ENCODE data around the gene MAP3K8. TPM values are rescaled to one million over a fixed set of nuclear protein-coding genes. Genes with fewer than 3 reads are reported as not detected.

Gene MAP3K8
- total RNA-seq, 2 experiments from 2014 or later = 27.7 to 28.3 TPM

GRCh38 chr10:30490289-30491000 lies 56.5 kb downstream of the MAP3K8 start:
- POLR2A ChIA-PET = interaction anchor here (0.6 kb wide), 1 partner anchor 141 kb away, joined by 3 read pairs; the partner anchor contains the start of gene MTPAP
- no peak for DNase-seq
- Mint-ChIP-seq H3K9me3 (no peaks in the 10 kb centered on the region), H3K4me1 (peaks cover 55% of the 10 kb centered on the region), H3K27me3 (peaks cover 9% of the 10 kb centered on the region), H3K27ac (peak overlapping the region; percentile 56), H3K36me3 (peaks cover 8% of the 10 kb centered on the region), H3K4me3 (no peak overlapping the region)
- ATAC-seq (ENCODE audit: low read depth) = no peak

- H3K27me3 Mint-ChIP-seq = peaks cover 9% of the 10 kb centered on the region
- H3K4me3 Mint-ChIP-seq = no peak overlapping the region
- H3K9me3 Mint-ChIP-seq = no peaks in the 10 kb centered on the region
- POLR2A ChIA-PET = interaction anchor here (0.6 to 1.3 kb wide), 6 partner anchors 11 to 142 kb away, joined by 3 to 5 read pairs (median 4); partner anchors contain the start of genes MAP3K8 and MTPAP
- H3K27ac Mint-ChIP-seq = peak overlapping the region; percentile 56
- DNase-seq (no peak), ATAC-seq (ENCODE audit: low read depth) (no peak)
- peaks cover 62% of the 10 kb centered on the region for H3K4me1 Mint-ChIP-seq
- peaks cover 10% of the 10 kb centered on the region for H3K36me3 Mint-ChIP-seq
These were observed 57.4 kb downstream of the MAP3K8 start for GRCh38 chr10:30491204-30491915.

DNA sequence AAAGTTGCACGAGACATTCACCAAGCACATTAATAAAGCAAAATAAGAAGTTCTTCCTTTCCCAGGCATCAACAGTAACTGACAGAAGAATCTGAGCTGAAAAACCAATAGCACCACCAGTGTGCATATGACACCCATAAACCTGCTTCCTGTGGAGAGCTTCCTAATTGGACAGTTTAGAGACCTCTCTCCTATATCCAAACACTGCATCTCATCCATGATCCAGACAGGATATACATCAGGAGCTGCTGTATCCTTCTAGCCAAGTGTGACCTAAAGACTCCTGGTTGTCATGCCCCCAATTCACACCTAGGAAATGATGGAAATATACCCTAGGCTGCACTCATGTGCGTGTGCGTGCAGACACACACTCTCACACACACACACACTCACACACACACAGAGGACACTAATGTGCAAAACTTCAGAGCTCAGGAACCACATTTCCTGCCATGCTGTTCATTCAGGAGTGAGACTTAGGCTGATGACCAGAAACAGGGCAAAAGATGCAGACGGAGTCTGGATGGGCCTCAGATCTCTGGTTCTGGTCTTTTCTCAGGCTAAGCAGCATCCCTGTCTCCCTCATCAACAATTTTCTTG lies 58.0 kb downstream of the MAP3K8 start:
- POLR2A ChIA-PET = interaction anchor here (0.8 to 1.7 kb wide), 7 partner anchors 9 to 64 kb away, joined by 3 to 7 read pairs (median 5); partner anchors contain the start of gene MAP3K8
- peaks cover 10% of the 10 kb centered on the region for H3K36me3 Mint-ChIP-seq
- H3K4me3 Mint-ChIP-seq = no peak overlapping the region
- peaks cover 9% of the 10 kb centered on the region for H3K27me3 Mint-ChIP-seq
- DNase-seq (no peak), ATAC-seq (ENCODE audit: low read depth) (peak; percentile 29)
- H3K27ac Mint-ChIP-seq = peak overlapping the region; percentile 21
- H3K4me1 Mint-ChIP-seq = peaks cover 66% of the 10 kb centered on the region
- no peaks in the 10 kb centered on the region for H3K9me3 Mint-ChIP-seq

GRCh38 chr10:30493609-30494530 lies 59.9 kb downstream of the MAP3K8 start:
- H3K4me3 Mint-ChIP-seq = peak overlapping the region; percentile 56
- H3K9me3 Mint-ChIP-seq = no peaks in the 10 kb centered on the region
- peaks cover 5% of the 10 kb centered on the region for H3K27me3 Mint-ChIP-seq
- DNase-seq (no peak), ATAC-seq (ENCODE audit: low read depth) (no peak)
- H3K36me3 Mint-ChIP-seq = peaks cover 10% of the 10 kb centered on the region
- H3K4me1 Mint-ChIP-seq = peaks cover 70% of the 10 kb centered on the region
- POLR2A ChIA-PET = interaction anchor here (1.1 to 1.7 kb wide), 2 partner anchors 56 to 60 kb away, joined by 4 to 6 read pairs; partner anchors contain the start of gene MAP3K8
- peak overlapping the region; percentile 76 for H3K27ac Mint-ChIP-seq

GRCh38 chr10:30494558-30494957 lies 60.6 kb downstream of the MAP3K8 start:
- peak overlapping the region; percentile 6 for H3K4me3 Mint-ChIP-seq
- peaks cover 70% of the 10 kb centered on the region for H3K4me1 Mint-ChIP-seq
- peaks cover 2% of the 10 kb centered on the region for H3K27me3 Mint-ChIP-seq
- DNase-seq = no peak
- peaks cover 10% of the 10 kb centered on the region for H3K36me3 Mint-ChIP-seq
- no peaks in the 10 kb centered on the region for H3K9me3 Mint-ChIP-seq
- POLR2A ChIA-PET = no interaction called here
- no peak for ATAC-seq (ENCODE audit: low read depth)
- H3K27ac Mint-ChIP-seq = peak overlapping the region; percentile 59

DNA sequence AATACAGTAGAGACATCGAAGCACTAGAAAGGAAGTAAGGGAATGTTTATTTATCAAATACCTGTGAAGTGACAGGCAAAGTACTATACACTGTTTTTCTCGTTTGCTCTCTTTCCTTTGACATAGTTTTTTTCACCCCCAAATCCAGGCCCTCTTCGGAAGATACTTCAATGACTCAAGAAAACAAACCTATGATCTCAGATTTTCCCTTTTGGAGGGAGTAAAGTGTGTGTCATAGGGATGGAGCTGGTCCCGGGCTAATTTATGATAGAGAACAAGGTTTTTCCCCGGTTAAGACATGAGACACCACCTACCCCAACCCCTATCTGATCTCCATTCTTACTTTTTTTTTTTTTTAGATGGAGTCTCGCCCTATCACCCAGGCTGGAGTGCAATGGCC lies 61.7 kb downstream of the MAP3K8 start:
- Mint-ChIP-seq H3K4me1 (peaks cover 73% of the 10 kb centered on the region), H3K27me3 (no peaks in the 10 kb centered on the region), H3K27ac (peak overlapping the region; percentile 15), H3K4me3 (no peak overlapping the region), H3K36me3 (peaks cover 10% of the 10 kb centered on the region), H3K9me3 (no peaks in the 10 kb centered on the region)
- ATAC-seq (ENCODE audit: low read depth) = no peak
- POLR2A ChIA-PET = no interaction called here
- DNase-seq = no peak

DNA sequence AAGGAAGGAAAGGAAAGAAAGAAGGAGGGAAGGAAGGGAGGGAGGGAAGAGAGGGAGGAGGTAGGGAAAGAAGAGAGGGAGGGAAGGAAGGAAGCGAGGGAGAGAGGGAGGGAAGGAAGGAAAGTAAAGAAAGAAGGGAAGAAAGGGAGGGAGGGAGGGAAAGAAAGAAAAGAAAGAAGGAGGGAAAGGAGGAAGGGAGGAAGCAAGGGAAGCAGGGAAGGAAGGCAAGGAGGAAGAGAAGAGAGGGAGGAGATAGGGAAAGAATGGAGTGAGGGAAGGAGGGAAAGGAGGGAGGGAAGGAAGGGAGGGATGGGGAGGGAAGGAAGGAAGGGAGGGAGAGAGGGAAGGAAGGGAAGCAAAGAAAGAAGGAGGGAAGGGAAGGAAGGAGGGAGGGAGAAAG lies 65.8 kb downstream of the MAP3K8 start:
- DNase-seq (no peak), ATAC-seq (ENCODE audit: low read depth) (no peak)
- Mint-ChIP-seq H3K27ac (peak overlapping the region; percentile 43), H3K9me3 (no peaks in the 10 kb centered on the region), H3K4me3 (no peak overlapping the region), H3K36me3 (peaks cover 5% of the 10 kb centered on the region), H3K27me3 (no peaks in the 10 kb centered on the region), H3K4me1 (peaks cover 72% of the 10 kb centered on the region)
- POLR2A ChIA-PET = interaction anchor here (7.8 kb wide), 1 partner anchor 31 kb away, joined by 65 read pairs; no protein-coding TSS in a partner anchor

- peaks cover 74% of the 10 kb centered on the region for H3K4me1 Mint-ChIP-seq
- ATAC-seq (ENCODE audit: low read depth) (no peak), DNase-seq (no peak)
- POLR2A ChIA-PET = interaction anchor here (0.8 to 7.8 kb wide), 4 partner anchors 8 to 67 kb away, joined by 4 to 65 read pairs (median 11); partner anchors contain the start of gene MAP3K8
- H3K4me3 Mint-ChIP-seq = peak overlapping the region; percentile 29
- peak overlapping the region; percentile 72 for H3K27ac Mint-ChIP-seq
- no peaks in the 10 kb centered on the region for H3K9me3 Mint-ChIP-seq
- no peaks in the 10 kb centered on the region for H3K27me3 Mint-ChIP-seq
- peaks cover 3% of the 10 kb centered on the region for H3K36me3 Mint-ChIP-seq
These were observed 66.5 kb downstream of the MAP3K8 start for GRCh38 chr10:30500534-30500933.

- POLR2A ChIA-PET = interaction anchor here (0.8 to 7.8 kb wide), 6 partner anchors 8 to 67 kb away, joined by 4 to 65 read pairs (median 8); partner anchors contain the start of gene MAP3K8
- ATAC-seq (ENCODE audit: low read depth) (no peak), DNase-seq (no peak)
- Mint-ChIP-seq H3K27ac (peak overlapping the region; percentile 72), H3K4me1 (peaks cover 73% of the 10 kb centered on the region), H3K36me3 (peaks cover 2% of the 10 kb centered on the region), H3K27me3 (no peaks in the 10 kb centered on the region), H3K9me3 (no peaks in the 10 kb centered on the region), H3K4me3 (peak overlapping the region; percentile 29)
These were observed 67.0 kb downstream of the MAP3K8 start for GRCh38 chr10:30500963-30501504.

- H3K4me3 Mint-ChIP-seq = peak overlapping the region; percentile 75
- no peaks in the 10 kb centered on the region for H3K9me3 Mint-ChIP-seq
- H3K4me1 Mint-ChIP-seq = peaks cover 72% of the 10 kb centered on the region
- DNase-seq = peak; percentile 62
- peak; percentile 98 for ATAC-seq (ENCODE audit: low read depth)
- peaks cover 2% of the 10 kb centered on the region for H3K36me3 Mint-ChIP-seq
- peak overlapping the region; percentile 94 for H3K27ac Mint-ChIP-seq
- H3K27me3 Mint-ChIP-seq = no peaks in the 10 kb centered on the region
- POLR2A ChIA-PET = interaction anchor here (0.6 to 7.8 kb wide), 9 partner anchors 10 to 69 kb away, joined by 3 to 65 read pairs (median 7); partner anchors contain the start of gene MAP3K8
These were observed 68.5 kb downstream of the MAP3K8 start for GRCh38 chr10:30502266-30503060.

DNA sequence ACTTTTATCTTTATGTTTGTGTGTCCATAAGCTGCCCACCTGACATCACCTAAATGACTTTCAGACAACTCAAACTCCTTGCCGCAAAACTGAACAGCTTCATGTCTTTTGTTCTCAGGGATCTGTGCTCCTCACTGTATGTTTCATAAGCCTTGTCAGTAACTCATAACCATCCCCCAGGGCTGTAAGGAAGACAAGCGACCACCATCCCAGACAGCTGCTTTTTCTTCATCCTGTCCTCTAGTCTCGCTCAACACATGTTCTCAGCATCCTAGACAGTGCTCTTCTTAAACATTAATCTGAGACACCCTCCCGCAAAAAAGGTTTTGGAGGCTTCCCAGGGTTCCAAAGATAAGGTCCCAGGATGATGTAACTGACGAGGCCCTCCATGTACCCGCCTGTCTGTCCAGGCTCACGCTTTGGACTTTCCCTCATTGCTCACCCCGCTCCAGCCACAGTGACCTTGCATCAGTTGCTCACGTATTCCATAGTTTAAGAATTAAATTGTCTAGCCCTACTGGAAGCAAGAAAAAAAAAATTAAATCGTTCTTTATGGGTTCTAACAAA lies 69.8 kb downstream of the MAP3K8 start:
- Mint-ChIP-seq H3K36me3 (peaks cover 2% of the 10 kb centered on the region), H3K9me3 (no peaks in the 10 kb centered on the region), H3K4me3 (no peak overlapping the region), H3K27me3 (no peaks in the 10 kb centered on the region), H3K27ac (peak overlapping the region; percentile 94), H3K4me1 (peaks cover 62% of the 10 kb centered on the region)
- no peak for DNase-seq
- no peak for ATAC-seq (ENCODE audit: low read depth)
- POLR2A ChIA-PET = interaction anchor here (2.3 to 7.8 kb wide), 3 partner anchors 13 to 70 kb away, joined by 8 to 65 read pairs (median 15); partner anchors contain the start of gene MAP3K8
